Astrocyte (in vitro differentiated cells and primary cell): Measurements from ENCODE around the gene NKIRAS1. TPM values are rescaled to one million over a fixed set of nuclear protein-coding genes. Genes with fewer than 3 reads are reported as not detected.

Experiments used
- DNase-seq: peaks from one replicate; pipeline ENCODE4 v3.0.0-alpha.2; 2010; ENCODE audit warnings: low read depth
- FAIRE-seq: peaks from 2 replicates; lab custom pipeline; 2011; peaks lifted over from hg19 to GRCh38; lab: Jason Lieb, UNC
- H2AFZ ChIP-seq: 2 replicates; pipeline ENCODE4 v1.6.0; 2012; ENCODE audit warnings: low read depth, low read length, inconsistent platforms
- H3K27ac ChIP-seq: 2 replicates; pipeline ENCODE4 v1.5.1; 2011; ENCODE audit warnings: low read depth, low read length, inconsistent platforms
- H3K27me3 ChIP-seq: 2 replicates; pipeline ENCODE4 v1.6.0; 2011; ENCODE audit warnings: low read length, inconsistent platforms; ENCODE audit not compliant: insufficient read depth
- H3K36me3 ChIP-seq: 2 replicates; pipeline ENCODE4 v1.5.1; 2011; ENCODE audit warnings: low read length, inconsistent platforms; ENCODE audit not compliant: insufficient read depth
- H3K4me1 ChIP-seq: 2 replicates; pipeline ENCODE4 v1.5.1; 2011; ENCODE audit warnings: low read length, inconsistent platforms; ENCODE audit not compliant: insufficient read depth
- H3K4me2 ChIP-seq: 2 replicates; pipeline ENCODE4 v1.6.0; 2012; ENCODE audit warnings: low read length, inconsistent platforms
- H3K4me3 ChIP-seq: 2 replicates; pipeline ENCODE4 v1.5.1; 2011; ENCODE audit warnings: low read depth, mild to moderate bottlenecking, low read length, inconsistent platforms; ENCODE audit not compliant: insufficient read depth
- H3K79me2 ChIP-seq: 2 replicates; pipeline ENCODE4 v1.6.0; 2012; ENCODE audit warnings: mild to moderate bottlenecking, low read length, inconsistent platforms; ENCODE audit not compliant: insufficient read depth
- H3K9ac ChIP-seq: 2 replicates; pipeline ENCODE4 v1.6.0; 2012; ENCODE audit warnings: mild to moderate bottlenecking, low read length, inconsistent platforms
- H3K9me3 ChIP-seq: 2 replicates; pipeline ENCODE4 v1.5.1; 2012; ENCODE audit warnings: low read depth, mild to moderate bottlenecking, low read length, inconsistent platforms; ENCODE audit not compliant: insufficient read depth
- H4K20me1 ChIP-seq: 2 replicates; pipeline ENCODE4 v1.6.0; 2012; ENCODE audit warnings: low read length, inconsistent platforms; ENCODE audit not compliant: insufficient read depth
- H3K27ac Mint-ChIP-seq: one replicate; pipeline ENCODE4 v1.8.0; 2021; ENCODE audit warnings: mild to moderate bottlenecking, mixed read lengths; ENCODE audit not compliant: unreplicated experiment
- H3K27me3 Mint-ChIP-seq: one replicate; pipeline ENCODE4 v1.8.0; 2021; ENCODE audit warnings: low read depth, mixed read lengths; ENCODE audit not compliant: unreplicated experiment
- H3K36me3 Mint-ChIP-seq: one replicate; pipeline ENCODE4 v1.8.0; 2021; ENCODE audit warnings: low read depth, mixed read lengths; ENCODE audit not compliant: unreplicated experiment
- H3K4me1 Mint-ChIP-seq: one replicate; pipeline ENCODE4 v1.8.0; 2021; ENCODE audit warnings: low read depth, mixed read lengths; ENCODE audit not compliant: unreplicated experiment
- H3K4me3 Mint-ChIP-seq: one replicate; pipeline ENCODE4 v1.8.0; 2021; ENCODE audit warnings: mild to moderate bottlenecking, moderate library complexity, mixed read lengths; ENCODE audit not compliant: unreplicated experiment
- H3K9me3 Mint-ChIP-seq: one replicate; pipeline ENCODE4 v1.8.0; 2021; ENCODE audit warnings: mild to moderate bottlenecking, mixed read lengths; ENCODE audit not compliant: unreplicated experiment
- EZH2 ChIP-seq: IDR thresholded peaks from 2 replicates; pipeline ENCODE4 v1.6.1; 2012; ENCODE audit warnings: mild to moderate bottlenecking, low read length, inconsistent platforms; ENCODE audit not compliant: insufficient read depth
- total RNA-seq: library from RNA; stranded (reverse); gene quantifications from 2 replicates; pipeline ENCODE4 v1.2.1, GENCODE V29; 2021
- TF ChIP-seq, protein P1 (sequence below): IDR thresholded peaks from 2 replicates; pipeline ENCODE4 v1.5.1; 2011; ENCODE audit warnings: low read depth, mild to moderate bottlenecking, inconsistent platforms, low read length, moderate library complexity; ENCODE audit not compliant: insufficient read depth

Gene NKIRAS1
- total RNA-seq, 1 donor from 2014 or later, result 11.0 TPM

- H3K4me1 Mint-ChIP-seq, result peaks cover 6% of the 10 kb centered on the region
- FAIRE-seq, result no peak
Observed at GRCh38 chr3:23938688-23939087, 21.9 kb upstream of the NKIRAS1 start.

GRCh38 chr3:23937296-23937695, 20.5 kb upstream of the NKIRAS1 start:
- DNase-seq (no peak), FAIRE-seq (no peak)
- Mint-ChIP-seq H3K36me3 (no peaks in the 10 kb centered on the region), H3K4me1 (peaks cover 6% of the 10 kb centered on the region), H3K9me3 (no peaks in the 10 kb centered on the region), H3K27ac (no peak overlapping the region), H3K4me3 (no peak overlapping the region), H3K27me3 (no peaks in the 10 kb centered on the region)
- H3K4me2 ChIP-seq, result no peak overlapping the region
- no peaks in the 10 kb centered on the region for H3K36me3 ChIP-seq
- no peaks in the 10 kb centered on the region for H3K79me2 ChIP-seq
- H2AFZ ChIP-seq, result no peak overlapping the region
- H3K9ac ChIP-seq, result no peak overlapping the region
- H4K20me1 ChIP-seq, result no peaks in the 10 kb centered on the region
- no peaks in the 10 kb centered on the region for H3K4me1 ChIP-seq
- H3K9me3 ChIP-seq, result no peaks in the 10 kb centered on the region
- no peak overlapping the region for H3K27ac ChIP-seq
- no peak overlapping the region for H3K4me3 ChIP-seq
- no peak for TF ChIP-seq EZH2
- TF ChIP-seq, protein P1, sequence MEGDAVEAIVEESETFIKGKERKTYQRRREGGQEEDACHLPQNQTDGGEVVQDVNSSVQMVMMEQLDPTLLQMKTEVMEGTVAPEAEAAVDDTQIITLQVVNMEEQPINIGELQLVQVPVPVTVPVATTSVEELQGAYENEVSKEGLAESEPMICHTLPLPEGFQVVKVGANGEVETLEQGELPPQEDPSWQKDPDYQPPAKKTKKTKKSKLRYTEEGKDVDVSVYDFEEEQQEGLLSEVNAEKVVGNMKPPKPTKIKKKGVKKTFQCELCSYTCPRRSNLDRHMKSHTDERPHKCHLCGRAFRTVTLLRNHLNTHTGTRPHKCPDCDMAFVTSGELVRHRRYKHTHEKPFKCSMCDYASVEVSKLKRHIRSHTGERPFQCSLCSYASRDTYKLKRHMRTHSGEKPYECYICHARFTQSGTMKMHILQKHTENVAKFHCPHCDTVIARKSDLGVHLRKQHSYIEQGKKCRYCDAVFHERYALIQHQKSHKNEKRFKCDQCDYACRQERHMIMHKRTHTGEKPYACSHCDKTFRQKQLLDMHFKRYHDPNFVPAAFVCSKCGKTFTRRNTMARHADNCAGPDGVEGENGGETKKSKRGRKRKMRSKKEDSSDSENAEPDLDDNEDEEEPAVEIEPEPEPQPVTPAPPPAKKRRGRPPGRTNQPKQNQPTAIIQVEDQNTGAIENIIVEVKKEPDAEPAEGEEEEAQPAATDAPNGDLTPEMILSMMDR, result no peak
- H3K27me3 ChIP-seq, result no peaks in the 10 kb centered on the region

More at GRCh38 chr3:23938688-23939087, 21.9 kb upstream of the NKIRAS1 start:
- no peaks in the 10 kb centered on the region for H4K20me1 ChIP-seq
- H3K4me1 ChIP-seq, result no peaks in the 10 kb centered on the region
- H3K9me3 ChIP-seq, result no peaks in the 10 kb centered on the region
- Mint-ChIP-seq H3K27ac (no peak overlapping the region), H3K4me3 (no peak overlapping the region), H3K27me3 (no peaks in the 10 kb centered on the region), H3K36me3 (no peaks in the 10 kb centered on the region), H3K9me3 (no peaks in the 10 kb centered on the region)
- DNase-seq, result no peak
- H3K4me2 ChIP-seq, result no peak overlapping the region
- no peak overlapping the region for H3K9ac ChIP-seq
- H3K27ac ChIP-seq, result no peak overlapping the region
- H3K4me3 ChIP-seq, result no peak overlapping the region
- H3K79me2 ChIP-seq, result no peaks in the 10 kb centered on the region
- H3K27me3 ChIP-seq, result no peaks in the 10 kb centered on the region
- no peak for TF ChIP-seq EZH2
- TF ChIP-seq, protein P1, result no peak
- no peak overlapping the region for H2AFZ ChIP-seq
- H3K36me3 ChIP-seq, result no peaks in the 10 kb centered on the region

DNA sequence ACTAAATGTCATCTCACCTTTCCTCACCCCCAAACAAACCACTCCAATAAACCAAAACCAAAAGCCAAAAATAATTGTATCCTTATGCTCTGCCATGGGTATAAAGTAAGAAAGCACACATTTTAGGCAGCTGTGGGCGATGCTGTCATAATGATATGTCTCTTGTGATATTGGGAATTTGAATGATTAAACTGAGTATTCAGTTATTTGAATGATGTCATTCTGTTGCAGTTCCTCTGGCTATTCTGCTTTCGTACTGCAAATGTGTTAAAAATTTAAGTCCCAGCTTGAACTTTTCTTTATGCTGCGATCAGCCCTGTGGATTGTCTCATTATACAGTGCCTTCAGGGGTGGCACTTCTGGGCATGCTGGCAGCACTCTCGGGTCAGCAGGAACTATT, 17.5 kb upstream of the NKIRAS1 start:
- no peak overlapping the region for H3K4me3 ChIP-seq
- no peaks in the 10 kb centered on the region for H3K4me1 ChIP-seq
- no peak overlapping the region for H3K27ac ChIP-seq
- Mint-ChIP-seq H3K27me3 (no peaks in the 10 kb centered on the region), H3K36me3 (no peaks in the 10 kb centered on the region), H3K27ac (no peak overlapping the region), H3K4me3 (no peak overlapping the region), H3K9me3 (no peaks in the 10 kb centered on the region), H3K4me1 (peaks cover 3% of the 10 kb centered on the region)
- H3K4me2 ChIP-seq, result no peak overlapping the region
- no peaks in the 10 kb centered on the region for H4K20me1 ChIP-seq
- FAIRE-seq (no peak), DNase-seq (no peak)
- no peaks in the 10 kb centered on the region for H3K27me3 ChIP-seq
- H3K79me2 ChIP-seq, result no peaks in the 10 kb centered on the region
- H2AFZ ChIP-seq, result no peak overlapping the region
- no peaks in the 10 kb centered on the region for H3K36me3 ChIP-seq
- no peaks in the 10 kb centered on the region for H3K9me3 ChIP-seq
- TF ChIP-seq, protein P1, result no peak
- no peak for TF ChIP-seq EZH2
- H3K9ac ChIP-seq, result no peak overlapping the region
